DMS153 treated with DMSO at 0.1 percent for 48 hours (cell line): Measurements from ENCODE around the gene DCAF10.
A peak's percentile ranks its signal among the peaks of the same experiment; 100 is the strongest.
"Not testable (repeated sequence)": the region's sequence is repeated elsewhere in the genome, so short reads cannot be mapped to it uniquely, and the experiment has no call there.

ENCODE experiments used
- DNase-seq: peaks from one replicate; lab custom pipeline; 2025; ENCODE audit not compliant: unreplicated experiment; lab: John Stamatoyannopoulos, UW

DCAF10 gene

DNA sequence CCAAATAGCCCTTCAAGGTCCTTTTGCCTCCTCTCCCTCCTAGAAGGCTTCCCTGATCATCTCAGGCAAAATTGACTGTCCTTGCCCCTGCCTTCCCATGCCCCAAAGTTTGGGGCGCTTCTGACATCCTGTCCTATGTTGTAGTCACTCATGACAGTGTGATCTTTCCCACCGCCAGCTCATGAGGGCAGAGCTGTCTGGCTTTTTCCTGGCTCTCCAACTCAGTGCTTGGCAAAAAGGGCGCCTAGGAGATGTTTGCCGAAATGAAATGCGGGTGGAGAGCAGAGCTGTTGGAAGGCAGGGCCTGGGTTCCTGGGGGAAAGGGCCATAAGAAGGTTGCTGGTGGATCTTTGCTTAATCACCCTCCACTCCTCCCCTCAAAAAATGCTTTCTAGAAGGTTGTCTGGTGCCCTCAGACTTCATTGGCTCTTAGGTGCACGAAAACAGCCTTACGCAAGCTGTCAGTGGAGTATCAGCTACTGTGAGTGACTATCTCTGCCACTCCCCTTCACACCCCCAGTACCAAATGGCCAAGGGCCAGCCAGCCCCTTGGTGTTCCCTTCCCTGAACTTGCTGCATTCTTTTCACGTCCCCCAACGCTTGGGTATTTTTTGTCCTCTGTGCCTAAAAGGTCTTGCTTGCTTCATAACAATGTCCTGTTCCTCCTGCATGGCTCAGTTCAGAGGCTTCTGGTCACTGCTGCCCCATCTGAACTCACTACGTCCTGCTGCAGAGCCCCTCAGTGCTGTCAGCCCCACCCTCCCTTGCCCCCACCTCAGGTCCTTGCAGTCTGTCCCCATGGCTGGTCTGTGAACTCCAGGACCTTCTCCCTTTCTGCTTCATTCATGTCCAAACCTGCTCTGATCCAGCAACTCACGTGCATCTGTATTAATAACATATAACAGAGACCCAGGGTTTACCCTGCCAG lies 106.0 kb downstream of the DCAF10 start:
- DNase-seq: no peak

DNA sequence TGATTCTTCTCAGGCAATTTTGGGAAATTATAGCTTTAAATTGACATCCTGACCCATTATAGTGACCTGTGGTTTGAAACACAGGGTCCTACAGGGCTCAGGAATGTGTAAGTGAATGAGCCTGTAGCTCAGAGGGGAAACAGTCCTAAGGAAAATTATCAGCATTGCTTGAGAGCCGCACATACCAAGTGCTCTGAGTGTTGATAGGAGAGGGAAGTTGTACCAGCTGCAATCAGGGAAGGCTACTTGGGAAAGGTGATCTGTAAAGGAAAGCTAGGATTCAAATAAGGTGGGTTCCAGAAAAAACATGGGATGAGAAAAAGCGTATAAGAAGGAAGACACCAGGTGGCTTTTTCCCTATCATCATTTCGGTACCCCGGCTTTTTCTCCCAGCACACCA lies 107.7 kb downstream of the DCAF10 start:
- DNase-seq: no peak

DNA sequence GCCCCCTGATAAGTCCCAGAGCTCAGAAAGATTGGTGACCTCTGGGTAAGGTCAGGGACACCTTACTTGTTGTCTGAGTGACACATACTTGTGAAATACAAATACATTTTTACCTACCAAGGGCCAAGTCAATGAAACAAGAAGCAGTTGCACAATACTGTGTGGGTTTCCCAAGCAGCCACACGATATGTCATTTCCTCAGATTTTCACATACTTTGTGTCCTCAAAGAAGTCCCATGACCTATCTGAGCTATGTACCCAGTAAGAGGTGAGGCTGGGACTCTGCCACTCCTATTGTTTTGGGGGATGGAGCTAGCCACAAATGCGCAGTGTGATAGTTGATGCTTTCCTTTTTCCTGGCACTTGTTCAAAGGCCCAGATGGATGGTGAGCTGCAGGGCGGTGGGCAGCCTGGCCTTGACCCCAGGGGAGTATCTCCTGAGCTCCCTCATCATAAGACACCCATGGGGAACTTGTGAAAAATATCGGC lies 108.1 kb downstream of the DCAF10 start:
- DNase-seq: no peak

DNA sequence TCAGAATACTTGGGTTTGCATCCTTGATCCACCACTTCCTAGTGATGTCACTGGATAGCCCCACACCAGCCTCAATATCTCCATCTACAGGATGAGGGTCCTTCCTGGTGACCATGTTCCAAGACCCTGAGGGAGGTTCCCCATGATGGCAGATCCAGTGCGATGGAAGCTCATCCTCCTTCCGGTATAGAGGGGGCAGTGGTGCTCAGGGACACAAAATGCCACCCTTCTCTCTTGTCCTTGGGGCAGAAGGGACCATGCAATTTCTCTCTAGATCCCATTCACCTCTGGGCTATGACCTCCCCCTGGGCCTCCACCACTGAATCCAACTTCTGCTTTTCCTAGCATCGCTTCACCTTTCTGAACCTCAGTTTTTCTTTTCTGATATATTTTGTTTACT lies 108.7 kb downstream of the DCAF10 start:
- no peak for DNase-seq

DNA sequence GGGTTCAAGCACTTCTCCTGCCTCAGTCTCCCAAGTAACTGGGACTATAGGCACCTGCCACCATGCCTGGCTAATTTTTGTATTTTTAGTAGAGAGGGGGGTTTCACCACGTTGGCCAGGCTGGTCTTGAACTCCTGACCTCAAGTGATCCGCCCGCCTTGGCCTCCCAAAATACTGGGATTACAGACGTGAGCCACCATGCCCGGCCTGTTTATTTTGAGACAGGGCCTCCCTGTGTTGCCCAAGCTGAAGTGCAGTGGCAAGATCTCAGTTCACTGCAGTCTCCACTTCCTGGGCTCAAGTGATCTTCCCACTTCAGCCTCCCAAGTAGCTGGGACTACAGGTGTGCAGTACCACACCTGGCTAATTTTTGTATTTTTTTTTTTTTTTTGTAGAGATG lies 109.2 kb downstream of the DCAF10 start:
- DNase-seq: not testable (repeated sequence)

DNA sequence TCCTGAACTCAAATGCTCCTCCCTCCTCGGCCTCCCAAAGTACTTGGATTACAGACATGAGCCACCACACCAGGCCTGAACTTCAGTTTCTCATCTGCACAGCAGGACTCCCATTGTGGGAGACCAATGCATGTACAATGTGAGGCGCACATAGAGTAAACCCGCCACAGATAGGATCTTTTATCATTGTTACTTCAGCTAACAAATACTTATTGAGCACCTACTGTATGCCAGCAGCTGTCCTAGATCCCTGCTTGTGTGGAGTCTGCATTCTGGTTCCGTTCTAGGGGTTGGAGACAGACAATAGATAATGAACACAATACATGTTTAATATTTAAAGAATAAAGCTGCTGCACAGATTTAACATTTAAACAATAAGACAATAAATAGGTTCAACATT lies 109.7 kb downstream of the DCAF10 start:
- no peak for DNase-seq

DNA sequence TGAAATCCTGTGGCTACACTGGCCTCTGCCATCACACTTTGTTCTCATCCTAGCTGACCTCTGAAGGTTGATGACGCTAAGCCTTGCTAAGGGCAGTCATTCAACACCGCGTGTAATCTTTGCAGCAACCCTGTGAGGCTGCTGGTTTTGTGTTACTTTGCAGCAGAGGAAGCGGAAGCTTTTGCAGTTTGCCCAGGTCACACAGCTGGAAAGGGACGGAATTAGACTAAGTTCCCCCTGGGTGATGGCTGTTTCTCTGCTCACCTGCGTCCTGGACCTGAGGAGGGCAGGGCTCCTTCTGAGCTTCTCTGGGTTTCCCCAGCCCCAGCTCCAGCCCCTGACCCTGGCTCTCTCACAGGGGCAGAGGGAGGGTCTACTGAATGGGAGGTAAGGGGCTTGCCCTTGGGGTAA lies 110.7 kb downstream of the DCAF10 start:
- no peak for DNase-seq

DNA sequence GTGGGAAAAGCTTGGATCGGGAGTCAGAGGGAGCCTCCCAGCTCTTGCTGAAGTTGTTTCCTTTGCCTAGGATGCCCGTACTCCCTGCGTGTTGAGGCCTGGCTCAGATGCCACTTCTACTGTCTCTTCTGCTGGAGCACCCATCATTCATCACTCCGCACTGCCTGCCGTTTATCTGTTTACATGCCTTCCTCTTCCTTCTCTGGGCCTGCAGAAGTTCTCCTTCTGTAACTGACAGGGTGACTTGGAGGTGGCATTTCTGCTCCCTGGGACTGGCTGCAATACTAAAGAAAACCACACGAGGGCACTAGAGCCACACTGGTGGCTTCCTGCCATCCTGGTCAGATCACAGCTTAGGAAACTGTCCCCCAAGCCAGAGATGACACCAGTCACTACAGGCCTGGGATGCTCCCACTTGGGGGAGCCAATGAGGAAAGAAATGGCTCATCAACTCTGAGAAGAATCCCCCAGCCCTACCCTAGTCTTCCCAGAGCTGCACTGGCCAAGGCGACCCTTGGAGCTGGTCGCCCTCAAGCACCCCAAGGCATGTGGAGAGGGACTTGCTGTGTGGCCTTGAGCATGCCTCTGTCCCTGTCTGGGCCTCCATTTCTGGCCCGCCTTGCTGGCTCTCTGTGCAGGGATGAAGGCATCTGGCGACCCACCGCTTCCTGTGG lies 113.0 kb downstream of the DCAF10 start:
- peak; percentile 17 for DNase-seq

DNA sequence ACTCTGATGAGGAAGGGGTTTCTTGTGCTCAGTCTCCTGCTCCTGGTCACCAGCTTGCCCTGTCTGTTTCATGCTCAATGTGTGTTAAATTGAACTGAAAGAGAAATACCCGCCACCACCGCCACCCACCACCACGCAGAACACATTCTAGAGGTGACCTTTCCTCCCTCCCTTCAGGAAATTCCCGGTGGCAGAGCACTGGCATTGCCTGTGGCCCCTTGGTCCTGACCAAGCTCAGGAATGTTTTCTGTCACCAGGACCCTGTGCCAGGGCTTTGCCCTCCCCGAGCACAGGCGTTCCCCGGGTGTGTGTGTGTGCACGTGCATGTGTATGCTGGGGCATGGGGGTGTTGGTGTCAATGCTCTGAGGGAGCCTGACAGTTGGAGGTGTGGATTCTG lies 113.6 kb downstream of the DCAF10 start:
- no peak for DNase-seq

DNA sequence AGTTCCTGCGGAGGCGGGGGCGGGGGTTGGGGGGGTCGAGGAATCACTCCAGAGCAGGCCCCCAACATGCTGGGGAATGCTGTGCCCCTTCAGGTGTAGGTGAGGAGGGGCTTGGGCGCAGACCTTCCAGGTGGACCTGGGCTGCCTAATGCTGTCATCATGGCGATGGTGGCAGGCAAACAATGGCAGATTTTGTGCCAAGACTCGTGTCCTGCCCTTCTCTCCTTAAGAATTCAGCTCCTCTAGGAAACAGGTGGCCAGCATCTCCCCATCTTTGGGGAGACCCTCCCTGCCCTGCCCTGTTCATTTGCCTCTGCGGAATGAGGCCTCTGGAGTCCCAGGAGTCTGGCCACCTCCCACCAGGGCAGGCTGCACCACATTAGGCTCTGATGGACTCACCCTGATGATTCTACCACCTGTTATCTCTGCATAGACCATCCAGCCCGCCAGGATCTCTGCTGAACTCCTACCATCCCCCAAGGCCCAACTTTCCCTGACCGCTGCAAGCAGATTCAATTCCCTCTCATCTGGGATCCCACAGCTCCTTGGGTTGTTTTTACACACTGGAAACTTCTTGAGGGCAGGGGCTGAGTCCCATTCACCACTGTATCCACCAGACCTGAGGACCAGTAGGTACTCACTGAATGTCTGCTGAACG lies 114.2 kb downstream of the DCAF10 start:
- no peak for DNase-seq

DNA sequence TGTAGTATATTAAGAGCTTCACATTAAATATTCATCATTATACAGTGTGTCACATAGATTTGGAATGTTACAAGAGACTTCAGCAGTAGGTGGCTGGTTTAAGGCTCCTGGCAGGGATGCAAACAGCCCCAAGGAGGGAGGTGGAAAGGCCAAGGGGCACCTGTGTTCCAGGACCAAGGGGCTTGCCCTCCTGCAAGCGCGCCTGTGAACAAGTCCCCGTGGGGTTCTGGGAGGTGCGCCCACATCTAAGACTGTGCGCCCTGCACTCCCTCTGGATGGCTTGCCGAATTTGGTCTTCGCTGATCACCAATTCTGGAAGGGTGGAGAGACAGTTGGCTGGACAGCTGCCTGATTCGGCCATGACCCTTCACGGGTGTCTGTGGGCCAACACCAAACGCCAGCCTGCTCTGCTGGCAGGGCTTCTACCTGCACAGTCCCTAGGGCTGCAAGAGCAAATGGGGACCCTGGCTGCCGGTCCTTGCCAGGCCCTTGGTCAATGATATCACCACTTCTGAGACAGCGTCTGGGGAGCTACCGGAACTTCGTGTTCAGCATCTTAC lies 115.4 kb downstream of the DCAF10 start:
- no peak for DNase-seq

DNA sequence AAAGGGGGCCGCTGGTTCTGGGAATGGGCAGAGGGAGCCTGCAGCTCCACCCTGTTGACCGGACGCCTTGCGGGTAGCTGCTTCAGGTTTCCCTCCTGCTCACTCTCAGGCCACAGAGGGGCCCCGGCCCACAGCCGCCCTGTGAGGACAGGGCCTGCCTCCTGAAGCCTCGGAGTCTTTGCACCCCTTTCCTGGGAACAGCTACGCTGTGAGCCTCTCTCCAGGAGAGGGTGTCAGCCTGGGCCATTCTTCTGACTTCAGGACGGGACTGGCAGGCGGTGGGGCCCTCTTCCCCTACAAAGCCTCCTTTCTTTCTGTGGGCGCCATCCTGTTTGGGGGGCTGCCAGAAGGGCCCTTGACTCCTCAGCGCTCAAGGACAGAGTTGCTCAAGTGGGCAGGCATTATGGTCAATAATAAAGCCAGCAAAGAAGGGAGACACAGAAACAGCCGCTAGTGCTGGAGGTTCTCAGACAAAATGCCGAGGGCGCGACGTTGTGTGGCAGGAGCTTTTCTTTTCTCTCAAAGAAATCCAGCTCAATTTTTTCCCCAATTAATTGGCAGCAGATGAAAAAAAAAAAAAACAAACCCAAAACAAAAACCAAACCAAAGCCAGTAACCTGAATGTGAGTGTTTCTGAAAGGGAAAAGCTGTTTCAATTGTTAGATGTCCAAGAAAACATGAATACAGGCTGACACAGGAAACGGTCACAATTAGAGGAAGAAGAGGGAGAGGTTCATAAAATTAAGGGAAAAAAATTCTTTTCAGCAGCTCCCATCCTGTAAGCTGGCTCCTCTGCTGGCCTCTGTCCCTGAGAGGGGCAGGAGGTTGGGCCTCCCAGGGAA lies 116.1 kb downstream of the DCAF10 start:
- no peak for DNase-seq
